ENCODE data around the gene R3HCC1L. TPM values are rescaled to one million over a fixed set of nuclear protein-coding genes. Genes with fewer than 3 reads are reported as not detected.

Gene R3HCC1L
- total RNA-seq, 1 experiment from 2014 or later: 10.7 TPM

DNA sequence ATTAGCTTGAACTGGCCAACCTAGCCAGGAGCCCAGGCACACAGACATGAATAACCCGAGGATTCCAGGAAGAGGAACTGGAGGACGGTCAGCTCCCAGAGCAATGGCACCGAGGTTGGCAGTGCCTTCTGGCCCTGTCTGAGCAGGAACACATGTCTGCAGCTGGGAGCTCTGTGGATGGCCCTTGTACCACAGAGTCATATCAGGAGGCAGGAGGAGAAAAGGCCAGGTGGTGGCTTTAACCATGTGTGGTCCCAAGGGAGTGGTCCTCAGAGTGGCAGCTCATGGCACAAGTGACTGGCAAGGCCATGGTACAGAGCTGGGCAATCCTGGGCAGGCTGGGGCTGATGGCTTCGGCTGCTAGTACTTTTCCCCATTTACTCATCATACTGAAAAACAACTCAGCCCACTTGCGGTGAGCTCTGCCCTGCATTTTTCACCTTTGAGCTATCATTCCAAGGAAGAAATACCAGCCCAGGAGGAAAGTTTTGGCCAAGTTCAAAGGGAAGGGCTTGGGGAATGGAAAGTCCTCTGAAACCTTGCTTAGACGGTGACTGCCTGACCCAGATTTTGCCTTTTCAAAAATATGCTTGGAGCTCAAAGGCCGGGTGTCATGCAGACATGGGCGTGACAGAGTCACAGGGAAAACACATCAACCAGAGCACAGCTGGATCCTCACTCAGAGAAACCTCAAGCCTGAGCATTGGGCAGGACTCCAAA lies 159.3 kb downstream of the R3HCC1L start:
- Mint-ChIP-seq H3K4me3 (ENCODE audit: unreplicated experiment) (no peak overlapping the region), H3K4me1 (ENCODE audit: insufficient read depth, unreplicated experiment) (peaks cover 20% of the 10 kb centered on the region), H3K27me3 (ENCODE audit: insufficient read depth, unreplicated experiment) (peaks cover 11% of the 10 kb centered on the region), H3K9me3 (ENCODE audit: unreplicated experiment) (no peaks in the 10 kb centered on the region), H3K36me3 (ENCODE audit: insufficient read depth, unreplicated experiment) (no peaks in the 10 kb centered on the region), H3K27ac (ENCODE audit: low read depth, unreplicated experiment) (peak overlapping the region; percentile 51)
- TF ChIP-seq, protein P1, sequence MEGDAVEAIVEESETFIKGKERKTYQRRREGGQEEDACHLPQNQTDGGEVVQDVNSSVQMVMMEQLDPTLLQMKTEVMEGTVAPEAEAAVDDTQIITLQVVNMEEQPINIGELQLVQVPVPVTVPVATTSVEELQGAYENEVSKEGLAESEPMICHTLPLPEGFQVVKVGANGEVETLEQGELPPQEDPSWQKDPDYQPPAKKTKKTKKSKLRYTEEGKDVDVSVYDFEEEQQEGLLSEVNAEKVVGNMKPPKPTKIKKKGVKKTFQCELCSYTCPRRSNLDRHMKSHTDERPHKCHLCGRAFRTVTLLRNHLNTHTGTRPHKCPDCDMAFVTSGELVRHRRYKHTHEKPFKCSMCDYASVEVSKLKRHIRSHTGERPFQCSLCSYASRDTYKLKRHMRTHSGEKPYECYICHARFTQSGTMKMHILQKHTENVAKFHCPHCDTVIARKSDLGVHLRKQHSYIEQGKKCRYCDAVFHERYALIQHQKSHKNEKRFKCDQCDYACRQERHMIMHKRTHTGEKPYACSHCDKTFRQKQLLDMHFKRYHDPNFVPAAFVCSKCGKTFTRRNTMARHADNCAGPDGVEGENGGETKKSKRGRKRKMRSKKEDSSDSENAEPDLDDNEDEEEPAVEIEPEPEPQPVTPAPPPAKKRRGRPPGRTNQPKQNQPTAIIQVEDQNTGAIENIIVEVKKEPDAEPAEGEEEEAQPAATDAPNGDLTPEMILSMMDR (IDR thresholded peaks at IDR 0.05; ENCODE audit: unreplicated experiment): no peak
- intact Hi-C loops (cut with micrococcal nuclease): no loop called here
- no TSS peak for BruUV-seq (replicated peaks)
- CTCF ChIA-PET: interaction anchor here (0.7 to 2.8 kb wide), 7 partner anchors 9 to 428 kb away, joined by 3 to 18 read pairs (median 4); no protein-coding TSS in a partner anchor
- POLR2A ChIA-PET: no interaction called here
- no peak for DNase-seq (ENCODE audit: unreplicated experiment)

- TF ChIP-seq, protein P1 (IDR thresholded peaks at IDR 0.05; ENCODE audit: unreplicated experiment): no peak
- ChIA-PET POLR2A (no interaction called here), CTCF (interaction anchor here (0.6 to 2.8 kb wide), 7 partner anchors 9 to 1162 kb away, joined by 3 to 18 read pairs (median 3); no protein-coding TSS in a partner anchor)
- Mint-ChIP-seq H3K36me3 (ENCODE audit: insufficient read depth, unreplicated experiment) (no peaks in the 10 kb centered on the region), H3K9me3 (ENCODE audit: unreplicated experiment) (no peaks in the 10 kb centered on the region), H3K27ac (ENCODE audit: low read depth, unreplicated experiment) (no peak overlapping the region), H3K27me3 (ENCODE audit: insufficient read depth, unreplicated experiment) (peaks cover 11% of the 10 kb centered on the region), H3K4me3 (ENCODE audit: unreplicated experiment) (no peak overlapping the region), H3K4me1 (ENCODE audit: insufficient read depth, unreplicated experiment) (peaks cover 20% of the 10 kb centered on the region)
- intact Hi-C loops (cut with micrococcal nuclease): no loop called here
- DNase-seq (ENCODE audit: unreplicated experiment): no peak
- BruUV-seq (replicated peaks): no TSS peak
Measured at GRCh38 chr10:98294270-98294627, 159.8 kb downstream of the R3HCC1L start.

Other genes starting within 250 kb of the R3HCC1L start
- gene CRTAC1, start 104.0 kb upstream of the R3HCC1L start, total RNA-seq (2022): not detected in 2 replicates
- not detected in 2 replicates for gene LOXL4, start 133.5 kb downstream of the R3HCC1L start, total RNA-seq (2022)

Measured in MCF 10A (cell line).